ENCODE data around the gene PRUNE2. TPM values are rescaled to one million over a fixed set of nuclear protein-coding genes. Genes with fewer than 3 reads are reported as not detected.
A peak's percentile ranks its signal among the peaks of the same experiment; 100 is the strongest.

PRUNE2 gene
- total and polyA plus RNA-seq, 2 of the 8 experiments (the other 6 are each of a cell fraction or from before 2014, with no cell fraction given) = 5.5 to 13.3 TPM

- H2AFZ ChIP-seq (ENCODE audit: low read length) = no peak overlapping the region
- H2BK20ac ChIP-seq (ENCODE audit: low read length) = no peak overlapping the region
- H3K23ac ChIP-seq (ENCODE audit: insufficient read length) = no peak overlapping the region
- no peaks in the 10 kb centered on the region for H3K9me3 ChIP-seq (ENCODE audit: insufficient read depth in 2 of 2, low read depth in 1 of 2, low read length in 1 of 2)
- FAIRE-seq = no peak
- H3K4ac ChIP-seq (replicated peaks; ENCODE audit: insufficient read length, low read depth, low read length) = no peak overlapping the region
- no peaks in the 10 kb centered on the region for H4K20me1 ChIP-seq (replicated peaks in 1 of 2; ENCODE audit: control insufficient read depth in 1 of 2, insufficient read depth in 2 of 2, low read length in 2 of 2)
- no peak overlapping the region for H2BK120ac ChIP-seq (replicated peaks; ENCODE audit: low read depth, low read length)
- no peak overlapping the region for H2BK15ac ChIP-seq (ENCODE audit: low read length)
- no peaks in the 10 kb centered on the region for H3K36me3 ChIP-seq (ENCODE audit: control insufficient read depth in 2 of 4, insufficient read depth in 4 of 4, low read length in 3 of 4)
- TF ChIP-seq SUZ12 (IDR thresholded peaks at IDR 0.05; ENCODE audit: low read length) (no peak), TEAD4 (IDR thresholded peaks at IDR 0.05; ENCODE audit: low read depth, low read length) (no peak), MAX (IDR thresholded peaks at IDR 0.05) (no peak), CHD2 (IDR thresholded peaks at IDR 0.05; ENCODE audit: low read length) (no peak), ZNF274 (IDR thresholded peaks at IDR 0.05; ENCODE audit: borderline replicate concordance, extremely low read depth, low read length) (no peak), POLR2A (IDR thresholded peaks at IDR 0.05; ENCODE audit: control extremely low read depth in 1 of 2, low read depth in 2 of 2, low read length in 2 of 2) (no peak), MAFK (IDR thresholded peaks at IDR 0.05; ENCODE audit: low read depth, low read length) (no peak), TAF1 (IDR thresholded peaks at IDR 0.05; ENCODE audit: low read depth, low read length) (no peak)
- TF ChIP-seq, protein P1, sequence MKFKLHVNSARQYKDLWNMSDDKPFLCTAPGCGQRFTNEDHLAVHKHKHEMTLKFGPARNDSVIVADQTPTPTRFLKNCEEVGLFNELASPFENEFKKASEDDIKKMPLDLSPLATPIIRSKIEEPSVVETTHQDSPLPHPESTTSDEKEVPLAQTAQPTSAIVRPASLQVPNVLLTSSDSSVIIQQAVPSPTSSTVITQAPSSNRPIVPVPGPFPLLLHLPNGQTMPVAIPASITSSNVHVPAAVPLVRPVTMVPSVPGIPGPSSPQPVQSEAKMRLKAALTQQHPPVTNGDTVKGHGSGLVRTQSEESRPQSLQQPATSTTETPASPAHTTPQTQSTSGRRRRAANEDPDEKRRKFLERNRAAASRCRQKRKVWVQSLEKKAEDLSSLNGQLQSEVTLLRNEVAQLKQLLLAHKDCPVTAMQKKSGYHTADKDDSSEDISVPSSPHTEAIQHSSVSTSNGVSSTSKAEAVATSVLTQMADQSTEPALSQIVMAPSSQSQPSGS (IDR thresholded peaks at IDR 0.05; ENCODE audit: low read length) = no peak
- peaks cover 0 to 15% (median 7%) of the 10 kb centered on the region in 4 experiments; a peak in 5 of 7 replicates for H3K27me3 ChIP-seq (replicated peaks in 1 of 4; ENCODE audit: control insufficient read depth in 3 of 4, extremely low read depth in 1 of 4, insufficient read depth in 3 of 4, low read length in 3 of 4)
- no peaks in the 10 kb centered on the region for H3K79me1 ChIP-seq (ENCODE audit: low read depth, low read length)
- H3K56ac ChIP-seq (replicated peaks; ENCODE audit: insufficient read length, low read depth, low read length) = no peak overlapping the region
- H3K23me2 ChIP-seq (ENCODE audit: low read depth, low read length) = no peaks in the 10 kb centered on the region
- no peaks in the 10 kb centered on the region for H3K79me2 ChIP-seq (ENCODE audit: control insufficient read depth in 1 of 2, insufficient read depth in 2 of 2, low read length in 2 of 2)
- POLR2A ChIA-PET (ENCODE audit: partially characterized antibody) = interaction anchor here (1.7 kb wide), 1 partner anchor 10 kb away, joined by 3 read pairs; no protein-coding TSS in a partner anchor
- no peak overlapping the region for H3K4me3 ChIP-seq (ENCODE audit: extremely low read depth in 1 of 4, insufficient read depth in 2 of 4, low read depth in 3 of 4, low read length in 4 of 4)
- H4K5ac ChIP-seq (ENCODE audit: insufficient read length, low read depth, low read length) = no peak overlapping the region
- H4K91ac ChIP-seq (replicated peaks; ENCODE audit: insufficient read length, low read length) = no peak overlapping the region
- H3K18ac ChIP-seq (ENCODE audit: extremely low read depth, low read length) = no peak overlapping the region
- CTCF ChIA-PET (ENCODE audit: partially characterized antibody) = interaction anchor here (0.6 to 2.3 kb wide), 5 partner anchors 10 to 304 kb away, joined by 3 to 12 read pairs (median 3); no protein-coding TSS in a partner anchor
- no peak overlapping the region for H3K9ac ChIP-seq (replicated peaks in 1 of 4; ENCODE audit: extremely low read depth in 1 of 4, low read depth in 3 of 4, low read length in 3 of 4)
- no peak overlapping the region for H3K27ac ChIP-seq (ENCODE audit: low read depth, low read length)
- H4K8ac ChIP-seq (ENCODE audit: extremely low read depth, insufficient read depth, low read length) = no peak overlapping the region
- no peak overlapping the region for H2AK5ac ChIP-seq (ENCODE audit: low read depth, low read length)
- no peak overlapping the region for H2BK5ac ChIP-seq (ENCODE audit: low read depth, low read length)
- no peak overlapping the region for H3K14ac ChIP-seq (ENCODE audit: insufficient read length)
- peak in 1 of 2 experiments; percentile 19 for DNase-seq (ENCODE audit: low read depth in 1 of 2, low spot score in 2 of 2)
- H3K4me1 ChIP-seq (replicated peaks in 1 of 4; ENCODE audit: control insufficient read depth in 3 of 4, insufficient read depth in 4 of 4, low read length in 3 of 4) = peaks cover 3 to 10% (median 7%) of the 10 kb centered on the region in 4 experiments; a peak in 6 of 7 replicates
- H2BK12ac ChIP-seq (ENCODE audit: low read depth, low read length) = no peak overlapping the region
- no peak overlapping the region for H3K4me2 ChIP-seq (ENCODE audit: insufficient read depth in 1 of 2, low read depth in 2 of 2, low read length in 2 of 2)
- 88% methylated on average over 5 of the region's 5 CpGs; no CpG with 5 or more reads in 1 of the 2 experiments for whole genome bisulfite sequencing, 2 experiments (ENCODE audit: extremely low coverage in 1 of 2, insufficient coverage in 1 of 2, insufficient read length in 1 of 2, insufficient replicate concordance in 2 of 2, low coverage in 1 of 2, low lambda C conversion rate in 2 of 2, missing lambda C conversion rate in 1 of 2)
Measured at GRCh38 chr9:76693912-76694311, 212.0 kb downstream of the PRUNE2 start.

Measured in H1 (cell line).